Neuronal stem cell (in vitro differentiated cells): ENCODE results near the gene MX2.
A peak's percentile ranks its signal among the peaks of the same experiment; 100 is the strongest.

Experiments used
- DNase-seq: peaks from one replicate; pipeline ENCODE4 v3.0.0-alpha.2; 2013; ENCODE audit warnings: low spot score
- H2AFZ ChIP-seq: one replicate; pipeline ENCODE4 v1.6.1; 2013; ENCODE audit warnings: mild to moderate bottlenecking, low read length, inconsistent platforms
- H2AK5ac ChIP-seq: 2 replicates; pipeline ENCODE4 v1.6.1; 2013; ENCODE audit warnings: low read depth, mild to moderate bottlenecking, inconsistent platforms, low read length, moderate library complexity, mixed read lengths
- H2BK120ac ChIP-seq: 2 replicates; pipeline ENCODE4 v1.6.1; 2013; ENCODE audit warnings: low read depth, mild to moderate bottlenecking, inconsistent platforms, low read length, moderate library complexity, mixed read lengths
- H2BK12ac ChIP-seq: one replicate; pipeline ENCODE4 v1.6.1; 2013; ENCODE audit warnings: low read length, inconsistent platforms
- H2BK15ac ChIP-seq: 2 replicates; pipeline ENCODE4 v1.6.1; 2013; ENCODE audit warnings: mild to moderate bottlenecking, low read length, inconsistent platforms, mixed read lengths
- H2BK5ac ChIP-seq: one replicate; pipeline ENCODE4 v1.6.1; 2013; ENCODE audit warnings: inconsistent platforms, mild to moderate bottlenecking, low read length, moderate library complexity
- H3K14ac ChIP-seq: one replicate; pipeline ENCODE4 v1.6.1; 2013; ENCODE audit warnings: low read length, inconsistent platforms
- H3K18ac ChIP-seq: 2 replicates; pipeline ENCODE4 v1.6.1; 2013; ENCODE audit warnings: low read length, inconsistent platforms
- H3K23ac ChIP-seq: 2 replicates; pipeline ENCODE4 v1.6.1; 2013; ENCODE audit warnings: low read depth, mild to moderate bottlenecking, mixed read lengths, low read length, inconsistent platforms; ENCODE audit not compliant: poor library complexity
- H3K27ac ChIP-seq: replicated peaks from 3 replicates; pipeline ENCODE4 v1.5.1; 2013; ENCODE audit warnings: low read length, inconsistent platforms
- H3K27me3 ChIP-seq, 3 experiments: 2 replicates each; pipeline ENCODE4 v1.6.1; 2013; ENCODE audit warnings: low read length in 3 of 3, mild to moderate bottlenecking in 2 of 3, inconsistent platforms in 1 of 3, low read depth in 1 of 3, mixed read lengths in 1 of 3, moderate library complexity in 1 of 3; ENCODE audit not compliant: control insufficient read depth in 3 of 3, insufficient read depth in 3 of 3
- H3K36me3 ChIP-seq, 2 donors: replicated peaks in 1 of 2; 2 replicates each; pipeline ENCODE4 v1.6.1; 2013; ENCODE audit warnings: low read length in 2 of 2; ENCODE audit not compliant: control insufficient read depth in 2 of 2, insufficient read depth in 2 of 2
- H3K4ac ChIP-seq: 2 replicates; pipeline ENCODE4 v1.6.1; 2013; ENCODE audit warnings: inconsistent platforms, mild to moderate bottlenecking, low read length, moderate library complexity
- H3K4me1 ChIP-seq, 2 donors: 1 replicate in 1 of 2; 2 replicates in 1 of 2; pipeline ENCODE4 v1.6.1; 2013; ENCODE audit warnings: low read length in 2 of 2, low read depth in 1 of 2; ENCODE audit not compliant: control insufficient read depth in 2 of 2, insufficient read depth in 1 of 2
- H3K4me2 ChIP-seq: one replicate; pipeline ENCODE4 v1.6.1; 2013; ENCODE audit warnings: mild to moderate bottlenecking, low read length, inconsistent platforms; ENCODE audit not compliant: insufficient read depth, poor library complexity, severe bottlenecking
- H3K4me3 ChIP-seq, 2 donors: 2 replicates each; pipeline ENCODE4 v1.5.1; 2013; ENCODE audit warnings: low read length in 2 of 2, mild to moderate bottlenecking in 2 of 2, inconsistent platforms in 1 of 2, moderate library complexity in 1 of 2
- H3K79me1 ChIP-seq: one replicate; pipeline ENCODE4 v1.6.1; 2013; ENCODE audit warnings: low read depth, mild to moderate bottlenecking, inconsistent platforms, low read length, moderate library complexity
- H3K9ac ChIP-seq: one replicate; pipeline ENCODE4 v1.6.1; 2013; ENCODE audit warnings: mild to moderate bottlenecking, low read depth, low read length, inconsistent platforms; ENCODE audit not compliant: poor library complexity
- H3K9me3 ChIP-seq, 2 donors: replicated peaks in 1 of 2; 2 replicates each; pipeline versions ENCODE3 to v1.6.1; 2013; ENCODE audit warnings: low read length in 2 of 2, mild to moderate bottlenecking in 2 of 2, inconsistent platforms in 1 of 2, low read depth in 1 of 2, mixed read lengths in 1 of 2, moderate library complexity in 1 of 2; ENCODE audit not compliant: control insufficient read depth in 2 of 2, insufficient read depth in 1 of 2
- H4K8ac ChIP-seq: one replicate; pipeline ENCODE4 v1.6.1; 2013; ENCODE audit warnings: low read depth, mild to moderate bottlenecking, inconsistent platforms, low read length, moderate library complexity
- H4K91ac ChIP-seq: one replicate; pipeline ENCODE4 v1.6.1; 2013; ENCODE audit warnings: low read length, low read depth, mild to moderate bottlenecking, inconsistent platforms; ENCODE audit not compliant: poor library complexity
- WGBS, 2 donors: extraction: QIAGEN DNeasy Blood & Tissue Kit; methylation state at CpG; one replicate each; pipeline ENCODE4 v1.1.7; 2013; ENCODE audit warnings: missing lambda C conversion rate in 2 of 2, mixed read lengths in 1 of 2; ENCODE audit not compliant: insufficient read length in 2 of 2, insufficient replicate concordance in 1 of 2; ENCODE audit errors: extremely low coverage in 2 of 2; 5-methylcytosine and 5-hydroxymethylcytosine counted together

MX2 gene

DNA sequence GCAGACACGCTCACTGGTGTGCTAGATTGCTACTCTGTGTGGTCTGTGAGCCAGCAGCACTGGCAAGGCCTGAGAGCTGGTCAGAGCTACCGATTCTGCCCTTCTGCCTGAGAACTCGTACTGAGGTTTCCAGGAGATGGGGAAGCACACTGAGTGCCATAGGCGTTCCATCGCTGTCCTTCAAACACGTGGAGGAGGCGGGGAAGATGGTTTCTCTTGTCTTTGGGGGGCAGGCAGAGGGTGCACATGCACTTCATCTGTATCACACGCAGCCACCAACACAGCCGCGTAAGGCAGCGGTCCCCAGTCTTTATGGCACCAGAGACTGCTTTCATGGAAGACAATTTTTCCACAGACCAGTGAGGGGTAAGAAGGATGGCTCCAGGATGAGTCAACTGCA, 40.4 kb downstream of the MX2 start:
- H3K27ac ChIP-seq, result no peak overlapping the region
- no peak overlapping the region for H3K9ac ChIP-seq
- H3K4me1 ChIP-seq, result no peaks in the 10 kb centered on the region
- H2BK5ac ChIP-seq, result no peak overlapping the region
- H3K4me3 ChIP-seq, result no peak overlapping the region
- no peak overlapping the region for H3K14ac ChIP-seq
- no CpG with 5 or more reads among the region's 11 CpGs for WGBS, 2 donors
- H2AK5ac ChIP-seq, result peak overlapping the region; percentile 27
- H2AFZ ChIP-seq, result no peak overlapping the region
- no peak for DNase-seq
- no peak overlapping the region for H3K18ac ChIP-seq
- H3K9me3 ChIP-seq, result no peaks in the 10 kb centered on the region
- no peak overlapping the region for H3K4me2 ChIP-seq
- H2BK15ac ChIP-seq, result no peak overlapping the region
- H4K8ac ChIP-seq, result peak overlapping the region; percentile 24
- H2BK120ac ChIP-seq, result no peak overlapping the region
- peaks cover 4% of the 10 kb centered on the region for H3K79me1 ChIP-seq
- H4K91ac ChIP-seq, result no peak overlapping the region
- H3K4ac ChIP-seq, result no peak overlapping the region
- no peaks in the 10 kb centered on the region for H3K27me3 ChIP-seq
- H3K36me3 ChIP-seq, result no peaks in the 10 kb centered on the region
- H2BK12ac ChIP-seq, result no peak overlapping the region
- peak overlapping the region; percentile 75 for H3K23ac ChIP-seq

DNA sequence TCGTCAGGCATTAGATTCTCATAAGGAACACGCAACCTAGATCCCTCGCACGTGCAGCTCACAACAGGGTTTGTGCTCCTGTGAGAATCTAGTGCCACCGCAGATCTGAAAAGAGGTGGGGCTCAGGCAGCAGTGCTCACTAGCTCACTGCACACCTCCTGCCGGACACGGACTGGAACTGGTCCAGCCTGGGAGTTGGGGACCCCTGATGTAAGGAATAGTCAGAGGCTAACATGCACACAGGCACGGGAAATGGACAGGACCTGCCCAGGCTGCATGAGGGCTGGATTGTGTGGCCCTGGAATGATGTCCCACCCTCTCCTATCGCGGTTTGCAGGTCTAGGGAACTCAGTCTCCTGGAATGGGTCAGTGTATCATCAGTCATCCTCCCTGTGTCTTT, 41.0 kb downstream of the MX2 start:
- Histone ChIP-seq H3K14ac (no peak overlapping the region), H3K4me1 (no peaks in the 10 kb centered on the region), H3K23ac (no peak overlapping the region), H3K36me3 (no peaks in the 10 kb centered on the region), H2BK12ac (no peak overlapping the region), H3K9ac (no peak overlapping the region), H3K18ac (peak overlapping the region; percentile 86), H3K4me2 (no peak overlapping the region), H2AFZ (no peak overlapping the region), H3K27me3 (no peaks in the 10 kb centered on the region), H3K9me3 (no peaks in the 10 kb centered on the region), H3K79me1 (peaks cover 4% of the 10 kb centered on the region), H3K4ac (no peak overlapping the region), H2BK15ac (no peak overlapping the region), H4K8ac (no peak overlapping the region), H3K4me3 (no peak overlapping the region), H4K91ac (no peak overlapping the region), H2AK5ac (no peak overlapping the region), H2BK5ac (no peak overlapping the region), H3K27ac (no peak overlapping the region), H2BK120ac (no peak overlapping the region)
- WGBS, 2 donors, result no CpG with 5 or more reads among the region's 10 CpGs
- no peak for DNase-seq

DNA sequence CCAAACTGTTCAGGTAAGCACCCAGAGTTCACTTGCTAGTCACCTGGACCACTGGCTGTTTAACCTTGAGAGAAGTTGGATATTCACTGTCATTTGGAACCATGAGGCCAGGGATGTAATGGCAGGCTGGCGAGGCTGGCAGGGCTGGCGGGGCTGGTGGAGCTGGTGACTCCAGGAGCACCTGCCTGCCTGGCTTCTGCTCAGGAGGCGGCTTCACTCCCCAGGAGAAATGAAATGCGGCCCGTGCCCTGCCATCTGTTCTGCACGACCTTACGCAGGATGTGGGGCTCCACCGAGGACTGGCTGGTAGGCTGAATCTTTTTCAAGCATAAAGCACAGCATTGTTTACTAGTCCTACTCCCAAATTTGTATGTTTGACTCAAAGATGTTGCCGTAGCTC, 41.5 kb downstream of the MX2 start:
- H3K18ac ChIP-seq, result no peak overlapping the region
- no CpG with 5 or more reads among the region's 9 CpGs for WGBS, 2 donors
- no peak overlapping the region for H2BK15ac ChIP-seq
- no peaks in the 10 kb centered on the region for H3K36me3 ChIP-seq
- no peak overlapping the region for H2AK5ac ChIP-seq
- H3K4me2 ChIP-seq, result no peak overlapping the region
- no peaks in the 10 kb centered on the region for H3K4me1 ChIP-seq
- H3K27ac ChIP-seq, result no peak overlapping the region
- H2BK5ac ChIP-seq, result no peak overlapping the region
- no peaks in the 10 kb centered on the region for H3K27me3 ChIP-seq
- H3K23ac ChIP-seq, result no peak overlapping the region
- no peak overlapping the region for H2BK120ac ChIP-seq
- no peak overlapping the region for H3K4ac ChIP-seq
- no peak overlapping the region for H4K91ac ChIP-seq
- H4K8ac ChIP-seq, result no peak overlapping the region
- no peaks in the 10 kb centered on the region for H3K9me3 ChIP-seq
- peaks cover 4% of the 10 kb centered on the region for H3K79me1 ChIP-seq
- H2BK12ac ChIP-seq, result no peak overlapping the region
- no peak overlapping the region for H2AFZ ChIP-seq
- H3K9ac ChIP-seq, result no peak overlapping the region
- peak overlapping the region; percentile 31 for H3K14ac ChIP-seq
- no peak for DNase-seq
- H3K4me3 ChIP-seq, result no peak overlapping the region

DNA sequence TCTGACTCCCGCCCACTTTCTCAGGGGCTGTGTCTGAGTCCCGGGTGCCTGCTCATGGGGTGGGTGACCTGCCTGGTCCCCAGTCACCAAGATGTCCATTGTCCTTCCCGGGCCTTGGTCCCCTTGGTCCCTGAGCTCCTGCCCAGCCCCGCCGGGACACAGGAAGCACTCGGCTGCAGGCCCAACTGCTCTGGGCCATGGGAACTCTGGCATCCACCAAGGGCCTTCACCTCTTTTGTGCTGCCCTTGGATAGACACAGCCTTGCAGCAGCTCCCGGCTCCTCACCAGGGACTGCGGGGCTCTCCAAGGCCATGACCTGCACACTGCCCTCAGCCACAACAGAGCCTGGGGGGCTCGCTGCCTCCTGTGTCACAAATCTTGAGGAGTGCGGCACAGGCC, 42.1 kb downstream of the MX2 start:
- Histone ChIP-seq H2AK5ac (no peak overlapping the region), H3K4me2 (no peak overlapping the region), H3K36me3 (no peaks in the 10 kb centered on the region), H2BK12ac (no peak overlapping the region), H3K4me3 (no peak overlapping the region), H4K91ac (no peak overlapping the region), H3K14ac (no peak overlapping the region), H3K23ac (peak overlapping the region; percentile 9), H3K18ac (no peak overlapping the region), H4K8ac (no peak overlapping the region), H3K9ac (no peak overlapping the region), H3K4me1 (no peaks in the 10 kb centered on the region), H3K27ac (no peak overlapping the region), H2BK5ac (no peak overlapping the region), H3K27me3 (no peaks in the 10 kb centered on the region), H3K4ac (no peak overlapping the region), H2BK120ac (no peak overlapping the region), H2BK15ac (no peak overlapping the region), H3K79me1 (peaks cover 4% of the 10 kb centered on the region), H3K9me3 (no peaks in the 10 kb centered on the region), H2AFZ (no peak overlapping the region)
- WGBS, 2 donors, result no CpG with 5 or more reads among the region's 10 CpGs
- DNase-seq, result no peak
